Endodermal cell (in vitro differentiated cells): ENCODE results near the gene SLC25A45. TPM values are rescaled to one million over a fixed set of nuclear protein-coding genes. Genes with fewer than 3 reads are reported as not detected.

Source experiments
- DNase-seq: peaks from one replicate; pipeline ENCODE4 v3.0.0-alpha.2; 2017
- H3K27ac ChIP-seq: 2 replicates; pipeline ENCODE4 v1.5.1; 2013; ENCODE audit warnings: mild to moderate bottlenecking, low read depth, low read length, moderate library complexity
- H3K27me3 ChIP-seq: 2 replicates; pipeline ENCODE4 v1.6.1; 2013; ENCODE audit warnings: mild to moderate bottlenecking, low read length, moderate library complexity; ENCODE audit not compliant: insufficient read depth, control insufficient read depth, poor library complexity, severe bottlenecking
- H3K36me3 ChIP-seq: 2 replicates; pipeline ENCODE4 v1.7.0; 2013; ENCODE audit warnings: mild to moderate bottlenecking, low read length, moderate library complexity; ENCODE audit not compliant: control insufficient read depth, insufficient read depth
- H3K4me1 ChIP-seq: one replicate; pipeline ENCODE4 v1.7.0; 2013; ENCODE audit warnings: low read length; ENCODE audit not compliant: control insufficient read depth, insufficient read depth
- H3K4me3 ChIP-seq: 2 replicates; pipeline ENCODE4 v1.5.1; 2013; ENCODE audit warnings: mild to moderate bottlenecking, low read length, moderate library complexity
- H3K9ac ChIP-seq: 2 replicates; pipeline ENCODE4 v1.6.1; 2013; ENCODE audit warnings: mild to moderate bottlenecking, low read length, moderate library complexity; ENCODE audit not compliant: poor library complexity, severe bottlenecking; ENCODE audit errors: extremely low read depth
- H3K9me3 ChIP-seq: 2 replicates; pipeline ENCODE4 v1.6.1; 2013; ENCODE audit warnings: mild to moderate bottlenecking, low read length, moderate library complexity; ENCODE audit not compliant: control insufficient read depth
- H3K27ac Mint-ChIP-seq: 2 replicates; pipeline ENCODE4 v1.8.0; 2020; ENCODE audit warnings: mixed read lengths
- H3K27me3 Mint-ChIP-seq: 2 replicates; pipeline ENCODE4 v1.8.0; 2021; ENCODE audit warnings: mild to moderate bottlenecking, mixed read lengths; ENCODE audit not compliant: insufficient read depth
- H3K36me3 Mint-ChIP-seq: 2 replicates; pipeline ENCODE4 v1.8.0; 2020; ENCODE audit warnings: low read depth, mixed read lengths
- H3K4me1 Mint-ChIP-seq: 2 replicates; pipeline ENCODE4 v1.8.0; 2020; ENCODE audit warnings: mixed read lengths
- H3K4me3 Mint-ChIP-seq: 2 replicates; pipeline ENCODE4 v1.8.0; 2020; ENCODE audit warnings: mild to moderate bottlenecking, moderate library complexity, mixed read lengths
- H3K9me3 Mint-ChIP-seq: 2 replicates; pipeline ENCODE4 v1.8.0; 2020; ENCODE audit warnings: mild to moderate bottlenecking, mixed read lengths
- WGBS, 2 experiments: methylation state at CpG; one replicate each; pipeline versions ENCODE4 v1.1.5 to v1.1.7; 2013; ENCODE audit warnings: missing lambda C conversion rate in 2 of 2, mixed read lengths in 1 of 2; ENCODE audit not compliant: insufficient coverage in 1 of 2, insufficient read length in 1 of 2; 5-methylcytosine and 5-hydroxymethylcytosine counted together
- total RNA-seq, 2 donors: library from RNA; stranded (reverse); fragmentation: NEBNext Ultra II Directional in 1 of 2; extraction: Animal tissue kit (Norgen Biotek cat#: 25700) in 1 of 2; gene quantifications; 2 replicates in 1 of 2; 3 replicates in 1 of 2; pipeline ENCODE4 v1.2.1, GENCODE V29; 2021
- TF ChIP-seq, protein P1 (sequence below): fragments of 200-600 bp; sonication (generic); conservative IDR thresholded peaks from 2 replicates; pipeline ENCODE4 v1.5.0; 2021; ENCODE audit warnings: antibody characterized with exemption, mild to moderate bottlenecking

Gene SLC25A45
- total RNA-seq, 2 donors from 2014 or later: 3.0 to 6.3 TPM

DNA sequence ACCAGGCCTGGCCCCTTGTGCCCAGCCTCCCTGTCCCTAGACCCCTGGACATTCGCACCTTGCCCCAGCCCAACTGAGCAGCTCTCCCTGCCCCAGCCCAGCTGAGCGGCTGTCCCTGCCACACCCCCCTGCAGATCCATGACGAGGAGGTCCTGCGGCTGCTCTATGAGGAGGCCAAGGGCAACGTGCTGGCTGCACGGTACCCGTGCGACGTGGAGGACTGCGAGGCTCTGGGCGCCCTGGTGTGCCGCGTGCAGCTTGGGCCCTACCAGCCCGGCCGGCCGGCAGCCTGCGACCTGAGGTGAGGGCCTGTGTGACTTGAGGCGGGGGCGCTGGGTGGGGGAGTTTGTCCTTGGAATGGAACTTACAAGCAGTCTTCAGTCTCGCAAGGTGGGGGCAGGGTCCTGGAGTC is 11.7 kb upstream of the SLC25A45 start:
- Histone ChIP-seq H3K27ac (no peak overlapping the region), H3K36me3 (peaks cover 7% of the 10 kb centered on the region), H3K9ac (no peak overlapping the region), H3K4me1 (no peaks in the 10 kb centered on the region), H3K27me3 (no peaks in the 10 kb centered on the region), H3K4me3 (no peak overlapping the region), H3K9me3 (no peaks in the 10 kb centered on the region)
- 95 to 100% methylated on average over 2 to 20 of the region's 20 CpGs for WGBS, 2 experiments
- H3K27me3 Mint-ChIP-seq: no peaks in the 10 kb centered on the region
- peaks cover 9% of the 10 kb centered on the region for H3K4me1 Mint-ChIP-seq
- no peak overlapping the region for H3K27ac Mint-ChIP-seq
- TF ChIP-seq, protein P1, sequence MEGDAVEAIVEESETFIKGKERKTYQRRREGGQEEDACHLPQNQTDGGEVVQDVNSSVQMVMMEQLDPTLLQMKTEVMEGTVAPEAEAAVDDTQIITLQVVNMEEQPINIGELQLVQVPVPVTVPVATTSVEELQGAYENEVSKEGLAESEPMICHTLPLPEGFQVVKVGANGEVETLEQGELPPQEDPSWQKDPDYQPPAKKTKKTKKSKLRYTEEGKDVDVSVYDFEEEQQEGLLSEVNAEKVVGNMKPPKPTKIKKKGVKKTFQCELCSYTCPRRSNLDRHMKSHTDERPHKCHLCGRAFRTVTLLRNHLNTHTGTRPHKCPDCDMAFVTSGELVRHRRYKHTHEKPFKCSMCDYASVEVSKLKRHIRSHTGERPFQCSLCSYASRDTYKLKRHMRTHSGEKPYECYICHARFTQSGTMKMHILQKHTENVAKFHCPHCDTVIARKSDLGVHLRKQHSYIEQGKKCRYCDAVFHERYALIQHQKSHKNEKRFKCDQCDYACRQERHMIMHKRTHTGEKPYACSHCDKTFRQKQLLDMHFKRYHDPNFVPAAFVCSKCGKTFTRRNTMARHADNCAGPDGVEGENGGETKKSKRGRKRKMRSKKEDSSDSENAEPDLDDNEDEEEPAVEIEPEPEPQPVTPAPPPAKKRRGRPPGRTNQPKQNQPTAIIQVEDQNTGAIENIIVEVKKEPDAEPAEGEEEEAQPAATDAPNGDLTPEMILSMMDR: no peak
- no peaks in the 10 kb centered on the region for H3K9me3 Mint-ChIP-seq
- peaks cover 15% of the 10 kb centered on the region for H3K36me3 Mint-ChIP-seq
- no peak for DNase-seq
- H3K4me3 Mint-ChIP-seq: no peak overlapping the region

DNA sequence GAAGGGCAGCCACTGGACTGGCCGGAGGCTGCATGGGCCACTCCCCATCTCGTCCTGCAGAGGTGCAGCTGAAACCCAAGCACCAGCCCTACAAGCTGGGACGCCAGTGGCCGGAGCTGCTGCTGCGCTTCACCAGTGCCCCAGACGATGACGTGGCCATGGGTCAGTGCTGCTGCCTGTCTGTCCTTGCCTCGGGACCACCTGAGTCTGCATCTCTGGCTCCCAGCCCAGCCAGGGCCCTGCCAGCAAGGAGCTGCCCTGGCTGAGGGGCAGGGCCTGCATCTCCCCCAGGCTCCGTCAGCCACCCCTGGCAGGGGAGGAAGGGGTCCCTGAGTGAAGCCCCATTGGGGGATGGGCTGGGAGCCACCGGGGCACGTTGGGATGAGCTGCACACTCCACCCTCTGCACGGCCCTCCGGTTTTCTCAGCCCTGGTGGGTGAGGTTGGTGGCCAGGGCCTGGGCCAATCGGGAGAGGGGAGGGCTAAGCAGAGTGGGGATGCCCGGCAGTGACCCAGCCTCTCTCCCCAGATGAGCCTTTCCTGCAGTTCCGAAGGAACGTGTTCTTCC is 11.2 kb upstream of the SLC25A45 start:
- no peak for DNase-seq
- Mint-ChIP-seq H3K9me3 (no peaks in the 10 kb centered on the region), H3K4me1 (peaks cover 14% of the 10 kb centered on the region), H3K4me3 (no peak overlapping the region), H3K27me3 (no peaks in the 10 kb centered on the region), H3K27ac (no peak overlapping the region), H3K36me3 (peaks cover 16% of the 10 kb centered on the region)
- H3K9me3 ChIP-seq: no peaks in the 10 kb centered on the region
- peaks cover 7% of the 10 kb centered on the region for H3K36me3 ChIP-seq
- H3K9ac ChIP-seq: no peak overlapping the region
- H3K4me1 ChIP-seq: no peaks in the 10 kb centered on the region
- no peaks in the 10 kb centered on the region for H3K27me3 ChIP-seq
- TF ChIP-seq, protein P1: no peak
- no peak overlapping the region for H3K27ac ChIP-seq
- no peak overlapping the region for H3K4me3 ChIP-seq
- 85 to 89% methylated on average over 13 to 17 of the region's 17 CpGs for WGBS, 2 experiments

DNA sequence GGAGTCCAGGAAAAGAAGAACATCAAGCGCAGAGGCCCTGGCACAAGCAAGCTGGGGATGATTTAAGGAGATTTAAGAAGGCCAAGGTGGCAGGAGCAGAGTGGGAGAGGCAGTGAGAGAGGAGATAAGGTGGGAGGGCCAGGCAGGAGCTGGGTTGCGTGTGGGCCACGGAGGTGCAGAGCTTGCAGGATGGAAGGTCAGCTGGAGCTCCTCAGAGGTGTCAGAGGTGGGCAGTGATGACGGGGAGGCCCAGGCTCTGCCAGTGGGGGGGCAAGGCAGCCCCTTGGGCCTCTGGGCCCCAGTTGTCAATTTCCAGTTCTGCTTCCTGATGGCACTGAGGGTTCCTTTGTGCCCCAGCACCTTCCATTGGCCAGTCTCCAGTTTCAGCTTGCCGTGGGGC is 10.5 kb upstream of the SLC25A45 start:
- DNase-seq: no peak
- Mint-ChIP-seq H3K27me3 (no peaks in the 10 kb centered on the region), H3K9me3 (no peaks in the 10 kb centered on the region), H3K4me1 (peaks cover 14% of the 10 kb centered on the region), H3K27ac (no peak overlapping the region), H3K4me3 (no peak overlapping the region), H3K36me3 (peaks cover 11% of the 10 kb centered on the region)
- no peaks in the 10 kb centered on the region for H3K4me1 ChIP-seq
- peaks cover 7% of the 10 kb centered on the region for H3K36me3 ChIP-seq
- H3K4me3 ChIP-seq: no peak overlapping the region
- no peaks in the 10 kb centered on the region for H3K27me3 ChIP-seq
- TF ChIP-seq, protein P1: no peak
- 95 to 100% methylated on average over 1 to 5 of the region's 5 CpGs for WGBS, 2 experiments
- no peaks in the 10 kb centered on the region for H3K9me3 ChIP-seq
- no peak overlapping the region for H3K27ac ChIP-seq
- no peak overlapping the region for H3K9ac ChIP-seq
